ENCODE data around the gene CMSS1. TPM values are rescaled to one million over a fixed set of nuclear protein-coding genes. Genes with fewer than 3 reads are reported as not detected.

Gene CMSS1
- polyA plus RNA-seq, 2 of the 4 experiments (the other 2 are of a cell fraction), result 61.1 to 62.9 TPM

- Histone ChIP-seq H3K9me3 (no peaks in the 10 kb centered on the region), H3K27ac (no peak overlapping the region), H3K4me1 (peaks cover 18% of the 10 kb centered on the region; the same call in 2 of the 3 replicates), H3K4me3 (no peak overlapping the region), H3K4me2 (no peak overlapping the region)
- DNase-seq (ENCODE audit: low read depth in 1 of 2, low spot score in 1 of 2) (no peak), FAIRE-seq (no peak), ATAC-seq (no peak)
- WGBS (ENCODE audit: missing lambda C conversion rate), result 89% methylated on average over 1 of the region's 1 CpG
- no peak for TF ChIP-seq GATA3 (IDR thresholded peaks at IDR 0.05; ENCODE audit: borderline replicate concordance)
- TF ChIP-seq HEYL (CRISPR knock-in tag; IDR thresholded peaks at IDR 0.05), result no peak
- ChIA-PET POLR2A (no interaction called here), CTCF (no interaction called here)
Measured at GRCh38 chr3:100082714-100083113, 265.1 kb downstream of the CMSS1 start.

GRCh38 chr3:100083209-100083608 lies 265.5 kb downstream of the CMSS1 start:
- peaks cover 20% of the 10 kb centered on the region for H3K4me1 ChIP-seq
- H3K27ac ChIP-seq, result no peak overlapping the region
- no peak for DNase-seq (ENCODE audit: low read depth in 1 of 2, low spot score in 1 of 2)
- H3K4me3 ChIP-seq, result no peak overlapping the region
- H3K4me2 ChIP-seq, result no peak overlapping the region
- no peak for FAIRE-seq
- CTCF ChIA-PET, result no interaction called here
- TF ChIP-seq JUNB (IDR thresholded peaks at IDR 0.05), result no peak
- TF ChIP-seq USF2 (IDR thresholded peaks at IDR 0.05), result no peak
- TF ChIP-seq FOXS1 (CRISPR knock-in tag; IDR thresholded peaks at IDR 0.05), result no peak
- no peak for TF ChIP-seq GATA3 (IDR thresholded peaks at IDR 0.05; ENCODE audit: borderline replicate concordance)
- TF ChIP-seq, protein P1, sequence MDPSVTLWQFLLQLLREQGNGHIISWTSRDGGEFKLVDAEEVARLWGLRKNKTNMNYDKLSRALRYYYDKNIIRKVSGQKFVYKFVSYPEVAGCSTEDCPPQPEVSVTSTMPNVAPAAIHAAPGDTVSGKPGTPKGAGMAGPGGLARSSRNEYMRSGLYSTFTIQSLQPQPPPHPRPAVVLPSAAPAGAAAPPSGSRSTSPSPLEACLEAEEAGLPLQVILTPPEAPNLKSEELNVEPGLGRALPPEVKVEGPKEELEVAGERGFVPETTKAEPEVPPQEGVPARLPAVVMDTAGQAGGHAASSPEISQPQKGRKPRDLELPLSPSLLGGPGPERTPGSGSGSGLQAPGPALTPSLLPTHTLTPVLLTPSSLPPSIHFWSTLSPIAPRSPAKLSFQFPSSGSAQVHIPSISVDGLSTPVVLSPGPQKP (IDR thresholded peaks at IDR 0.05; ENCODE audit: low read depth, low read length), result no peak
- no peak for TF ChIP-seq TP53 (CRISPR knock-in tag; IDR thresholded peaks at IDR 0.05)
- TF ChIP-seq NFE2L2 (conservative IDR thresholded peaks at IDR 0.05; ENCODE audit: low read length), result no peak
- no peak for TF ChIP-seq NR3C1 (IDR thresholded peaks at IDR 0.05)
- TF ChIP-seq POLR2AphosphoS2 (conservative IDR thresholded peaks at IDR 0.05; ENCODE audit: low read length), result no peak
- TF ChIP-seq CHD4 (IDR thresholded peaks at IDR 0.05; ENCODE audit: borderline replicate concordance), result no peak
- TF ChIP-seq FOSB (CRISPR knock-in tag; IDR thresholded peaks at IDR 0.05), result no peak
- TF ChIP-seq, protein P2, sequence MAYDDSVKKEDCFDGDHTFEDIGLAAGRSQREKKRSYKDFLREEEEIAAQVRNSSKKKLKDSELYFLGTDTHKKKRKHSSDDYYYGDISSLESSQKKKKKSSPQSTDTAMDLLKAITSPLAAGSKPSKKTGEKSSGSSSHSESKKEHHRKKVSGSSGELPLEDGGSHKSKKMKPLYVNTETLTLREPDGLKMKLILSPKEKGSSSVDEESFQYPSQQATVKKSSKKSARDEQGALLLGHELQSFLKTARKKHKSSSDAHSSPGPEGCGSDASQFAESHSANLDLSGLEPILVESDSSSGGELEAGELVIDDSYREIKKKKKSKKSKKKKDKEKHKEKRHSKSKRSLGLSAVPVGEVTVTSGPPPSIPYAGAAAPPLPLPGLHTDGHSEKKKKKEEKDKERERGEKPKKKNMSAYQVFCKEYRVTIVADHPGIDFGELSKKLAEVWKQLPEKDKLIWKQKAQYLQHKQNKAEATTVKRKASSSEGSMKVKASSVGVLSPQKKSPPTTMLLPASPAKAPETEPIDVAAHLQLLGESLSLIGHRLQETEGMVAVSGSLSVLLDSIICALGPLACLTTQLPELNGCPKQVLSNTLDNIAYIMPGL (CRISPR knock-in tag; IDR thresholded peaks at IDR 0.05; ENCODE audit: borderline replicate concordance), result no peak
- no peak for TF ChIP-seq RNF2 (IDR thresholded peaks at IDR 0.05; ENCODE audit: borderline replicate concordance, low read depth)
- no peak for TF ChIP-seq RCOR1 (IDR thresholded peaks at IDR 0.05; ENCODE audit: low read depth, low read length)
- TF ChIP-seq PHF8 (IDR thresholded peaks at IDR 0.05; ENCODE audit: borderline replicate concordance, low read depth), result no peak
- no peak for TF ChIP-seq CHD2 (IDR thresholded peaks at IDR 0.05; ENCODE audit: low read length, partially characterized antibody)
- TF ChIP-seq ESRRA (IDR thresholded peaks at IDR 0.05; ENCODE audit: borderline replicate concordance, low read length), result no peak
- no peak for TF ChIP-seq ZC3H11A (IDR thresholded peaks at IDR 0.05)
- TF ChIP-seq SREBF2 (IDR thresholded peaks at IDR 0.05), result no peak
- no peak for ATAC-seq
- H3K9me3 ChIP-seq, result no peaks in the 10 kb centered on the region
- WGBS (ENCODE audit: missing lambda C conversion rate), result 95% methylated on average over 6 of the region's 6 CpGs
- POLR2A ChIA-PET, result no interaction called here

DNA sequence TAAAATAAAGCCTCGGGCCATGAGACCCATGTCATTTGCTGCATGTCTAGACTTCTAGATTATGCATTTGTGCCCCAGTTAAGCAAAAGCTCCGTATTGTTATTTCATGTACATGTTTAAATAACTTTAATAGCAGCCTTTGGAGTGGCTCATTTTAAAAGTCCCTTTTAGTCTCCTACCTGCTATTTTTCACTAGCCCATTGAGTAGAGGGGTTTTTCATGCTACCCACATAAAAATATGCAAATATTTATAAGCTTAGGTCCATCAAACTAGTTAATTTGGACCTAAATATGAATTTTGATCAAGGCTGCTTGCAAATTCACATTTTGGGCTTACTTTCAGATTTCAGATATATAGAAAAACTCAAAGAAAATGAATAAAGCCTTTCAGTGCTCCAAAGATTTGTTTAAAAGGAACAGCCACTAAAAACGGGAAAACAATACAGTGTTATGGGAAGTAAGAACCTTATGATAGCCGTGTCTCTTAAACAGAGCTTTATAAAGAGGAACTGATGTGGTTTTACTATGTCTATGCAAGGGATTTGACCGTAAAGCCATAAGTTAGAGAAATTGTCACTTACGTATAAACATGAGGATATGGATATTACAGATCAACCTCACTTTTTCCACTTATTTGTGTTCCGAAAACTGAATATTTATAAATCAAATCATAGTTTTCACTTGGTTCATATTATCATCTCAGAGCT lies 266.6 kb downstream of the CMSS1 start:
- TF ChIP-seq HEYL (CRISPR knock-in tag; IDR thresholded peaks at IDR 0.05) (no peak), GATA3 (IDR thresholded peaks at IDR 0.05; ENCODE audit: borderline replicate concordance) (no peak), TFCP2L1 (CRISPR knock-in tag; IDR thresholded peaks at IDR 0.05) (no peak), RARB (CRISPR knock-in tag; IDR thresholded peaks at IDR 0.05) (no peak), NFE2L2 (conservative IDR thresholded peaks at IDR 0.05; ENCODE audit: low read length) (no peak), CBX2 (IDR thresholded peaks at IDR 0.05; ENCODE audit: borderline replicate concordance, low read depth) (no peak), TP53 (CRISPR knock-in tag; IDR thresholded peaks at IDR 0.05) (no peak), RFX5 (IDR thresholded peaks at IDR 0.05) (no peak)
- TF ChIP-seq, protein P3, sequence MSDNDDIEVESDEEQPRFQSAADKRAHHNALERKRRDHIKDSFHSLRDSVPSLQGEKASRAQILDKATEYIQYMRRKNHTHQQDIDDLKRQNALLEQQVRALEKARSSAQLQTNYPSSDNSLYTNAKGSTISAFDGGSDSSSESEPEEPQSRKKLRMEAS (IDR thresholded peaks at IDR 0.05), result no peak
- Histone ChIP-seq H3K4me2 (no peak overlapping the region), H3K4me3 (no peak overlapping the region), H3K4me1 (peaks cover 31% of the 10 kb centered on the region), H3K27ac (no peak overlapping the region), H3K9me3 (no peaks in the 10 kb centered on the region)
- no peak for ATAC-seq
- DNase-seq (ENCODE audit: low read depth in 1 of 2, low spot score in 1 of 2), result no peak
- POLR2A ChIA-PET, result no interaction called here
- no peak for FAIRE-seq
- 83% methylated on average over 7 of the region's 7 CpGs for WGBS (ENCODE audit: missing lambda C conversion rate)
- CTCF ChIA-PET, result interaction anchor here (1.0 to 1.9 kb wide), 2 partner anchors 241 to 253 kb away, joined by 3 to 7 read pairs; no protein-coding TSS in a partner anchor

All from A549 (cell line).